Measurements from ENCODE around the gene MSI2. TPM values are rescaled to one million over a fixed set of nuclear protein-coding genes. Genes with fewer than 3 reads are reported as not detected.

Gene MSI2
- total and polyA plus RNA-seq, 12 donors: 32.6 to 411 (median 148) TPM

DNA sequence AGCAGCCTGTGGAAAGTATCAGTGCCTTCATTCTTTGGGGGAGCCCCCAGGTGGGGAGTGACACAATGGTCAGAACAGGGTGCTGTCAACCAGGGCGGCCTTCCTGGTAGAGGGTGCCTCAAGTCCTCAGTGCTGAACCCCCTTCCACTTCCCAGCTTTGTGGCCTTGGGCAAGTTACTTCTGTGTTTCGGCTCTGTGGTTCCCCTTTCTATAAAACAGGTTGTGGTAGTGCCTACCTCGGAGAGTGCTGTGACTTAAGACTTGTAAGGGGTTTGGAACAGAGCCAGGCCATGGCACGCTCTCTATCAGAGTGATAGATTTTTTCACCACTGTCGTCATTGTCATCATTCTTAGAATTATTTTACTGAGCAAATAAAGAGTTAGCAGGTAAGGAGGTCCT, 347.7 kb downstream of the MSI2 start:
- intact Hi-C loops (cut with DNase I): loop anchor here in 1 of 2 donors (5.0 kb wide), 1 partner anchor 68 kb away; no protein-coding TSS in a partner anchor
- Histone ChIP-seq H3K27me3 (no peaks in the 10 kb centered on the region), H3K4me1 (replicated peaks in 1 of 2) (peaks cover 22 to 52% of the 10 kb centered on the region in 2 donors), H3K27ac (peak overlapping the region in 2 of 5 donors; percentile 59 to 77), H3K36me3 (replicated peaks in 1 of 2) (no peaks in the 10 kb centered on the region), H3K9me3 (replicated peaks in 1 of 3) (no peaks in the 10 kb centered on the region), H3K4me3 (no peak overlapping the region)
- 63 to 74% (median 71%) methylated on average over 4 to 5 of the region's 5 CpGs for WGBS, 4 donors
- DNase-seq: peak in 5 of 7 donors; percentile 35 to 60 (median 47)
- TF ChIP-seq CTCF (IDR thresholded peaks at IDR 0.05) (no peak), POLR2A (IDR thresholded peaks at IDR 0.05) (no peak)

- H3K27ac ChIP-seq: peak overlapping the region; percentile 31 to 77 (median 57)
- intact Hi-C loops (cut with DNase I): loop anchor here in 1 of 2 donors (5.0 kb wide), 1 partner anchor 67 kb away; no protein-coding TSS in a partner anchor
- H3K4me3 ChIP-seq: no peak overlapping the region
- peak in 6 of 7 donors; percentile 32 to 88 (median 47) for DNase-seq
- TF ChIP-seq POLR2A (IDR thresholded peaks at IDR 0.05) (no peak), CTCF (IDR thresholded peaks at IDR 0.05) (no peak)
- H3K9me3 ChIP-seq (replicated peaks in 1 of 3): no peaks in the 10 kb centered on the region
- WGBS, 4 donors: 14 to 27% (median 25%) methylated on average over 21 to 24 of the region's 24 CpGs
- H3K36me3 ChIP-seq (replicated peaks in 1 of 2): no peaks in the 10 kb centered on the region
- no peaks in the 10 kb centered on the region for H3K27me3 ChIP-seq
- peaks cover 28 to 61% of the 10 kb centered on the region in 2 donors for H3K4me1 ChIP-seq (replicated peaks in 1 of 2)
These were observed 348.7 kb downstream of the MSI2 start for GRCh38 chr17:57604771-57605674.

- H3K27ac ChIP-seq: peak overlapping the region; percentile 31 to 77 (median 57)
These were observed 349.4 kb downstream of the MSI2 start for GRCh38 chr17:57605675-57606105.

More at GRCh38 chr17:57605675-57606105, 349.4 kb downstream of the MSI2 start:
- peaks cover 28 to 61% of the 10 kb centered on the region in 2 donors for H3K4me1 ChIP-seq (replicated peaks in 1 of 2)
- no peak for TF ChIP-seq POLR2A (IDR thresholded peaks at IDR 0.05)
- TF ChIP-seq CTCF (IDR thresholded peaks at IDR 0.05): no peak
- no peaks in the 10 kb centered on the region for H3K9me3 ChIP-seq (replicated peaks in 1 of 3)
- peak in 5 of 7 donors; percentile 62 to 79 (median 75) for DNase-seq
- 62 to 76% (median 70%) methylated on average over 3 to 5 of the region's 5 CpGs for WGBS, 4 donors
- intact Hi-C loops (cut with DNase I): no loop called here
- H3K27me3 ChIP-seq: no peaks in the 10 kb centered on the region
- H3K4me3 ChIP-seq: no peak overlapping the region
- H3K36me3 ChIP-seq (replicated peaks in 1 of 2): no peaks in the 10 kb centered on the region

Data from adrenal gland (tissue), 12 donors.